DMS 273 (cell line): ENCODE results near the gene DENND5B.

ENCODE experiments used
- DNase-seq: peaks from one replicate; lab custom pipeline; 2025; ENCODE audit not compliant: unreplicated experiment; lab: John Stamatoyannopoulos, UW

Gene DENND5B

DNA sequence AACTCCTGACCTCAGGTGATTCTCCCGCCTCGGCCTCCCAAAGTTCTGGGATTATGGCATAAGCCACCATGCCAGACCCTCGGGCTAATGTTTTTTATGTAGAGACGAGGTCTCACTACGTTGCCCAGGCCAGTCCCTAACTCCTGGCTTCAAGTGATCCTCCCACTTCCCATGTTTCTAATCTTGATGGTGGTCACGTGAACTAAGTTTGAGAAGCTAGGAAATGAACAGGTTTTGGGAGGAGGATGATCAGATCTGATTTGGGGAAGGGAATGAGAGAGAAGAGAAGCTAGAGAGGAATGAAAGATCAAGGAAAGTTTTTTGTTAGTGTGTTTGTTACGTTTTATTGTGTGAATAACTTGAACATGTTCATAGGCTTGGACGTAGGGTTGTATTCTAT lies 247.8 kb downstream of the DENND5B start:
- DNase-seq, result no peak

DNA sequence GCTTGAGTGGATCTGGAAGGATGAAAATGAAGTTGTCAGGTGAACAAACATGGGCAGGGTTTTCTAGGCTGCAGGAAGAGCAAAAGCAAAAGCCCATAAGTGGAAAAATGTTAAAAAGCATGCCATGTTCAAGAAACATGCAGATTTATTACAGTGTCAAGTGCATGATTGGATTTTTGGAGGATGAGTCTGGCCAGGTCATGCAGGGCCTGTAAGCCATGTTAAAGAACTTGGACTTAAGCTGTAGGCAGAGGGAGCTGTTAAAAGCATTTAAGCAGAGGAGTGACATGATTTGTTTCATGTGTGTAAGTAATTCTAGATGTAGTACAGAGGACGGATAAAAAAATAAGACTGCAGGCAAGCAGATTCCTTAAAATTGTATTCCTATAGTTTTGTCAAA lies 248.7 kb downstream of the DENND5B start:
- DNase-seq, result no peak

DNA sequence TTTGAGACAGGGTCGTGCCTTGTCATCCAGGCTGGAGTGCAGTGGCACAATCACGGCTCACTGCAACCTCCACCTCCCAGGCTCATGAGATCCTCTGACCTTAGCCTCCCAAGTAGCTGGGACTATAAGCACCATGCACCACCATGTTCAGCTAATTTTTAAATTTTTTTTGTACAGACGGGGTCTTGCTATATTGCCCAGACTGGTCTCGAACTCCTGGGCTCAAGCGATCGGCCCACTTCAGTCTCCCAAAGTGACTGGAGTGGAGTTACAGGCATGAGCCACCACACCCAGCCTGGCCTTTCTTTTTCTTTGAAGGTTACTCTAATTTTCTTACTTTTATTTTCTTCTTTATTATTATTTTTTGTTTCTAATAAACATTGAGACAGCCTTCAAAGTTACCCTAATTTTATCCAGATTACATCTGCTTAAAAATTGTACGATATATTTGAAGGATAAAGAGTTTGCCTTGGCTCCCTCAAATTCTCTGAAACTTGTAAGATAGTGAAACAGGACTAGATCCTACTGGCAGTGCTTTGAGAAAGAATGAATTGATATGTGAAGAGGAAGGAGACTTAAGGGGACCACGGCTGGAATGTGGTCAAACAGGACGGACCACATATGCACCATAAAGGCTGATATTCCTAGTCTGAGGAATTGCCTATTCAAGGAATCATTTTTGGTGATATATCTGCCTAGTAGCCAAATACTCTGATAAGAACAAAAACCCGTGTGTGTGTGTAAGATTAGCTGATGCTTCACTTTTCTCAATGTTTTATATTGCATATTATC lies 250.9 kb downstream of the DENND5B start:
- DNase-seq, result no peak

DNA sequence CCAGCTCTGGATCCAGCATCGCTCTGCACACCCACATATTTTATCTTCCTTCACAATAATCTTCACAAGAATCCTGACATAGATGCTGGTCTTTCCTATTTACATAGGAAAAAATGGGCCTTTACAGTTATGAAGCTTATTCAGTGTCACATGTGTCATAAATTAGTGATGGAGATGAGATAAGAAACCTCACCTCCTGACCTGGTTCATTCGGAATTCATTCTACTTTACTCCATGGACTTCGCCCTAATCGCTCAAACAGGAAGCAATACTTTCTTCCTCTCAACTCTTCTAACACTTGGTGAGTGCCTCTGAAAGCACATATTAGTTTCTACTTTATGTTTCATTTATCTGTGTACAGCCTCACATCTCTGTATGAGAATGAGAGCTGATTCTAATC lies 253.0 kb downstream of the DENND5B start:
- no peak for DNase-seq
